Measurements from ENCODE around the gene PER2. TPM values are rescaled to one million over a fixed set of nuclear protein-coding genes. Genes with fewer than 3 reads are reported as not detected.

Gene PER2
- total RNA-seq, 4 donors from 2014 or later, result 8.2 to 18.6 (median 9.8) TPM

GRCh38 chr2:238227587-238228032 lies 60.8 kb downstream of the PER2 start:
- no peak for TF ChIP-seq EP300 (IDR thresholded peaks at IDR 0.05)
- TF ChIP-seq, protein P1, sequence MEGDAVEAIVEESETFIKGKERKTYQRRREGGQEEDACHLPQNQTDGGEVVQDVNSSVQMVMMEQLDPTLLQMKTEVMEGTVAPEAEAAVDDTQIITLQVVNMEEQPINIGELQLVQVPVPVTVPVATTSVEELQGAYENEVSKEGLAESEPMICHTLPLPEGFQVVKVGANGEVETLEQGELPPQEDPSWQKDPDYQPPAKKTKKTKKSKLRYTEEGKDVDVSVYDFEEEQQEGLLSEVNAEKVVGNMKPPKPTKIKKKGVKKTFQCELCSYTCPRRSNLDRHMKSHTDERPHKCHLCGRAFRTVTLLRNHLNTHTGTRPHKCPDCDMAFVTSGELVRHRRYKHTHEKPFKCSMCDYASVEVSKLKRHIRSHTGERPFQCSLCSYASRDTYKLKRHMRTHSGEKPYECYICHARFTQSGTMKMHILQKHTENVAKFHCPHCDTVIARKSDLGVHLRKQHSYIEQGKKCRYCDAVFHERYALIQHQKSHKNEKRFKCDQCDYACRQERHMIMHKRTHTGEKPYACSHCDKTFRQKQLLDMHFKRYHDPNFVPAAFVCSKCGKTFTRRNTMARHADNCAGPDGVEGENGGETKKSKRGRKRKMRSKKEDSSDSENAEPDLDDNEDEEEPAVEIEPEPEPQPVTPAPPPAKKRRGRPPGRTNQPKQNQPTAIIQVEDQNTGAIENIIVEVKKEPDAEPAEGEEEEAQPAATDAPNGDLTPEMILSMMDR (IDR thresholded peaks at IDR 0.05), result no peak
- no peak for TF ChIP-seq POLR2A (IDR thresholded peaks at IDR 0.05)
- H3K4me1 ChIP-seq, result peaks cover 0 to 53% (median 8%) of the 10 kb centered on the region in 4 donors
- H3K27ac ChIP-seq, result peak overlapping the region in 2 of 4 donors; percentile 58 to 80
- 86 to 87% methylated on average over 11 of the region's 11 CpGs for WGBS, 2 donors
- peaks cover 0 to 16% (median 0%) of the 10 kb centered on the region in 3 donors for H3K36me3 ChIP-seq
- DNase-seq (ENCODE audit: low spot score in 2 of 2), result no peak
- no peaks in the 10 kb centered on the region for H3K27me3 ChIP-seq
- no peak overlapping the region for H3K4me3 ChIP-seq
- no peaks in the 10 kb centered on the region for H3K9me3 ChIP-seq

GRCh38 chr2:238226698-238227586 lies 61.5 kb downstream of the PER2 start:
- Histone ChIP-seq H3K4me1 (peaks cover 0 to 51% (median 8%) of the 10 kb centered on the region in 4 donors), H3K27me3 (no peaks in the 10 kb centered on the region), H3K27ac (peak overlapping the region in 1 of 4 donors; percentile 58), H3K9me3 (no peaks in the 10 kb centered on the region), H3K36me3 (peaks cover 0 to 16% (median 0%) of the 10 kb centered on the region in 3 donors), H3K4me3 (no peak overlapping the region)
- no peak for TF ChIP-seq EP300 (IDR thresholded peaks at IDR 0.05)
- TF ChIP-seq POLR2A (IDR thresholded peaks at IDR 0.05), result no peak
- TF ChIP-seq, protein P1 (IDR thresholded peaks at IDR 0.05), result no peak
- DNase-seq (ENCODE audit: low spot score in 2 of 2), result no peak
- 87 to 94% methylated on average over 8 of the region's 8 CpGs for WGBS, 2 donors

DNA sequence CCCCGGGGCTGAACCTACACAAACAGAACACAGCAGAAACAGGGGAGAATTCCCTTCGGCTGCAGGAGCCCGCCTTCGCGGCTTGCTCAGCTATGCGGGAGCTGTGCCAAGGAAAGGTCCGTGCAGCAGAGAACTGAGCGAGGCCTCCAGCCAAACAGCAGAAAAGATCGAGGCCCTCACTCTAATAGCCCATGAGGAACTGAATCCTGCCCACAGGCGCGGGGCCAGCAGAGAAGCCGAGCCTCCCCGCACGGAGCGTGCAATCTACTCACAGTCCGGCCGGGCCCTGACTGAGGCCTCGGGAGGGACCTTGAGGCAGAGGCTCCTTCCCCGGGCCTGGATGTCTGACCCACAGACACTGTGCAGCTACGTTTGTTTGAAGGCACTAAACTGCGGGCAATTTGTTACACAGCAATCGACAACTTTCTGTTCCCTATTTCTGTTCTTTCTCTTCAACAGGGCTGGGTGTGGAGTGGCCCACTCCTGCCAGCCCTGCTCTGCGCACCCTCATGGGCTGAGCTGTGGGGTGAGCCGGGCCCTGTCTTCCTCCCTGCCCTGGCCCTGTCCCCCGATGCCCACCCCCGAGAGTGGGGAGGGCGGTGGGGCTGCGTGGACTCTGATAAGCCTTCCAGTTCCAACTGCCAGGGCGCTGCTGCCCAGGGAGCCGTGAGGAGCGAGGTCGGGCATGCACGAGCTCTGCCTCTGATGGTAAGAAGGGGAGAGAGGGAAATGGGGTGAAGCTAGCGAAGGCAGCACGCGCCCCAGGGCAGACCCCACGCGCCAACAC lies 62.3 kb downstream of the PER2 start:
- 72 to 77% methylated on average over 33 to 38 of the region's 38 CpGs for WGBS, 2 donors
- Histone ChIP-seq H3K27me3 (no peaks in the 10 kb centered on the region), H3K4me1 (peaks cover 0 to 45% (median 6%) of the 10 kb centered on the region in 4 donors), H3K27ac (peak overlapping the region in 2 of 4 donors; percentile 62 to 72), H3K36me3 (peaks cover 0 to 16% (median 0%) of the 10 kb centered on the region in 3 donors), H3K9me3 (no peaks in the 10 kb centered on the region), H3K4me3 (no peak overlapping the region)
- TF ChIP-seq, protein P1 (IDR thresholded peaks at IDR 0.05), result no peak
- TF ChIP-seq EP300 (IDR thresholded peaks at IDR 0.05), result no peak
- no peak for TF ChIP-seq POLR2A (IDR thresholded peaks at IDR 0.05)
- DNase-seq (ENCODE audit: low spot score in 2 of 2), result no peak

GRCh38 chr2:238225121-238225520 lies 63.3 kb downstream of the PER2 start:
- no peaks in the 10 kb centered on the region for H3K27me3 ChIP-seq
- H3K36me3 ChIP-seq, result peaks cover 0 to 16% (median 0%) of the 10 kb centered on the region in 3 donors
- peak overlapping the region in 2 of 4 donors; percentile 62 to 72 for H3K27ac ChIP-seq
- no peaks in the 10 kb centered on the region for H3K9me3 ChIP-seq
- 67 to 74% methylated on average over 13 of the region's 13 CpGs for WGBS, 2 donors
- TF ChIP-seq POLR2A (IDR thresholded peaks at IDR 0.05) (no peak), EP300 (IDR thresholded peaks at IDR 0.05) (no peak)
- TF ChIP-seq, protein P1 (IDR thresholded peaks at IDR 0.05), result no peak
- DNase-seq (ENCODE audit: low spot score in 2 of 2), result no peak
- peaks cover 0 to 44% (median 0%) of the 10 kb centered on the region in 4 donors for H3K4me1 ChIP-seq
- no peak overlapping the region for H3K4me3 ChIP-seq
